ENCODE results near the gene EPB41L3.

EPB41L3 gene

GRCh38 chr18:5451871-5452270 is 91.9 kb downstream of the EPB41L3 start:
- no peak for DNase-seq (ENCODE audit: low spot score)

GRCh38 chr18:5451150-5451549 is 92.6 kb downstream of the EPB41L3 start:
- DNase-seq (ENCODE audit: low spot score) = no peak

- no peak for DNase-seq (ENCODE audit: low spot score)
Observed at GRCh38 chr18:5449858-5450509, 93.8 kb downstream of the EPB41L3 start.

GRCh38 chr18:5447442-5447841 is 96.4 kb downstream of the EPB41L3 start:
- no peak for DNase-seq (ENCODE audit: low spot score)

DNA sequence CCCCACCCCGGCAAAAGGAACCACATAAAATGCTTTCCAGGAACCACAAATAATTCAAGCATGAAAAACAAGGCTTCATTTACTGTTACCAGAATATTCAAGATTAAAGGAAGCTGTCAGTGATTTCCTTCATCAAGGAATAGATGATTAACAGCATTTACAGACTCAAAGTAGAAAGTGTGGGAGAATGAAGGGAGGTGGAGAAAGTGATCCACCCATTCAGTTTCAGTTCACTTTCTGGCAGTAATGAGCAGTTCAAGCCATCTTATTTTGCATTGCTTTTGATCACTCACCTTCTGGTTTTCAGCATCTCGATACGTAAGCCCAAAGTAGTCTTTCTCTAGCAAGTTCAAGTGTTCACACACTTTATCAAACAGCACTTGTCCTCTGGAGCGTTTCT is 99.0 kb downstream of the EPB41L3 start:
- DNase-seq (ENCODE audit: low spot score) = no peak

DNA sequence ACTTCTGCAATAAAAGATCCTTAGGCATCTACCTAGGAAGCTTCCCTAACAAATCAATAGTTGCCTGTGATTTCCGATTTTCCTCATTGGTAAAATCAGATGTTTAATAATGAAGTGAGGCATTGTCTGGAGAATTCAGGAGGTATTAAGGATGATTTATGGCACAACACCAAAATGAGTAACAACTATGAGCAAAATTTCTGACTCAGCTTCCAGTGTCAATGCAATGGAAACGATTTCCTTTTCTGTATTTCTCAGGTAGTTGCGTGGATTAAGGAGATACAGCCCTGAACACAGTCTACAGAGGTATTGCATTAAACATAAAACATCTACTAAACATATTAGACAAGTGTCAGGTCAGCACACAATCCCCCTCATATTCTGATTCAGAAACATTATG is 99.5 kb downstream of the EPB41L3 start:
- DNase-seq (ENCODE audit: low spot score) = no peak

DNA sequence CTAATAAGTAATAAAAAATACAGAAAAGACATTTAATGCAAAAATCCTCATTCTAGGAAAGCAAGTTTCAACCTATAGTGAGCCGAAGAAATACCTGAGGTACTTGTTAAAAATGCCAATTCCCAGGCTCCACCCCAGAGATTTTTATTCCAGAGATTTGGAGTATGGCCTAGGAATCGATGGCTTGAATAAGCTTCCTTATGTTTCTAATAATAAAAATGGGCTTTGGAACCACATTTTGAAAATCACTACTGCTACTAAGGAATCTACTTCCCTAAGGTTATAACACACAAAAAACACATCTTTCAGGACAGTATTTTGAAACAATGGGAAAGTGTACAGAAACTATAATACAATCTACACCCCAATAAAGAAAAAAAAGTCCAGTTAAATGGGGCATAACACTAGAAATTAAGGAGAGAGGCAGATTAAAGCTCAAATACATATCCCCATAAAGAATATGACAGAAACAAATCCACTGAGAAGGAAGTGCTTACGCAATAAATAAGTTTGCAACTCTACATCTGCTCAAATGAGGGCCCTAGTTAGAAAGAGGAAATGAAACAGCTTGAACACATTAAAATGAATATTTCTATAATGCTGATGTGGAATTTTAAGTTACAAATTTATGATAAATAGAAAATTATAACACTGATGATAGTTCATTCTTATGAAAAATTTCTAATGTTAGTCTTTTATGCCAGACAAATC is 103.7 kb downstream of the EPB41L3 start:
- DNase-seq (ENCODE audit: low spot score) = no peak

DNA sequence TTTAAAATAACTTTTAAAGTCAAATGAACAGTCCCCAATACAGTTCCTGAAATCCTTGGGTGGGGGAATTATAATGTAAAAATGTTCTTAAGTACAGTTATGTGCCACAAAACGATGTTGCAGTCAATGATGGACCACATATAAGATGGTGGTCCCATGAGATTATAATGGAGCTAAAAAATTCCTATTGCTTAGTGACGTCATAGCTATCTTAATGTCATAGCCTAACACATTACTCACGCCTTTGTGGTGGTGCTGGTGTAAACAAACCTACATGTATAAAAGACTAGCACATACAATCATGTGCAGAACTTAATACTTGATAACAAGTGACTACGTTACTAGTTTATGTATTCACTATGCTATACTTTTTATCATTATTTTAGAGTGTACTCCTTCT is 109.4 kb downstream of the EPB41L3 start:
- no peak for DNase-seq (ENCODE audit: low spot score)

DNA sequence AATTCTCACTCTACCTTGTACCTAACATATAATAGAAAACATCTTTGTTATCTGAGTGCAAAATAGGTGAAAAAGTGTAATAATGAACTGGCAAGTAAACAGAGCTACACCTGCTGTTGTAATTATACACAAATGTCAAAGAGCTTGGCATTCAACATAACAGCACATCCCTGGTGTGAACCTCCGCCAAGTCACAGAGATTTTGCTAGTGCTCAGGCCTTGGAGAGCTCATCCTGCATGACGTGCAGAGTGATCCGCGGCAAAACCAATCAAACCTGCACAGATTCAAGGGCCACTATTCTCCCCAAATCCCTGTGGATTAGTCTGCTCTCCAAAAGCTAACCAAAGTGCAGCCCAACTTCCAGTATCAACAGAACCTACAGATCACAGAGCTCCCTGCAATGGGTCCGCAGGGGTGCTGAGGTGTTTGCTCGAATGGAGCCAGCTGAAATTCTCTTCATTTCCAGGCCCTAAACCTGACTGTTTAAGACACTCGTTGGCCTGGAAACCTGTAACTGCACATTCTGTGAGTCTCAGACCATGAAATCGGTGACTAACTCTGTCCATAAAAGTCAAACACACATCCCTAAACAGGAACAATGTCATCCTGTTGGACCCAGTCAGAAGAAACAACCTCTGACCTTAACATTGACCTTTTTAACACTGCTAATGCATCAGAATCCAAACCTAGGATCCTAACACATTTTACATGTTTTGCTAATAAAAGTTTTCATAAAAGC is 111.8 kb downstream of the EPB41L3 start:
- no peak for DNase-seq (ENCODE audit: low spot score)

GRCh38 chr18:5430131-5430530 is 113.7 kb downstream of the EPB41L3 start:
- DNase-seq (ENCODE audit: low spot score) = no peak

- DNase-seq (ENCODE audit: low spot score) = no peak
Observed at GRCh38 chr18:5429681-5430080, 114.1 kb downstream of the EPB41L3 start.

DNA sequence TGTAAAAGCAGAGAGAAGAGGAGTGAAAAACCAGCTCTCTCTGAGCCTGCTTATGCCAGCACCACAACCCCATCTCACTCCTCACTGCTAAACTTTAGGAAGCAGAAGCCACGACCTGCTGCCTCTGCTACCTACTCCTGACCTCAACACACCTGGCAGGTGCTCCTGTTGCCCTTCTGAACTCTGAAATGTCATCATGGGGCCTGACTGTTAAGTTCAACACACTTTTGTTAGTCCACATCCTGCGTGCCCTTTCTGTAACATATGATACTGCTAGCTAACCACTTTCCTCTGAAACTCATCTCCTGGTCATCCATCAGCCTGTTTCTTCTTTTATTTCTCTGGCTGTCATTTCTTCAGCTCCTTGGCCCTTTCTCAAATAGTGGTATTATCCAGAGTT is 118.1 kb downstream of the EPB41L3 start:
- DNase-seq (ENCODE audit: low spot score) = no peak

GRCh38 chr18:5424903-5425664 is 118.7 kb downstream of the EPB41L3 start:
- no peak for DNase-seq (ENCODE audit: low spot score)

DNA sequence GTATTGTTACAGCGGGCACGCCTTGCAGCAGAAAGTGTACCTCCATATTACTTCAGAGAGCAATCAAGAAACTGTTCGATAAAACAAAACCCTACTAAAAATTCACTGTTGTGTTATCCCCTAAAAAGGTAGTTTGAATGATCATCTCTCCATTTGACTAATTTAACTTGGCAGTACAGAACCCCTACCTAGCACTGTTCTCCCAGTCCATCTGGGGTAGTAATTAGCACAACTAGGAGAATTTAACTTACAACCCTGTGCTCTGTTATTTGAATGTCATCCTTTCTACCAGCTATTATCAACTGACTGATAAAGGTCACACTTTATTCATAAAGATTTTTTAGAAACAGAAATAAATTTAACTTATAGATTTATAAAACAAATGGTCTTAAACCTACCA is 121.2 kb downstream of the EPB41L3 start:
- DNase-seq (ENCODE audit: low spot score) = no peak

GRCh38 chr18:5421981-5422380 is 121.8 kb downstream of the EPB41L3 start:
- no peak for DNase-seq (ENCODE audit: low spot score)

- no peak for DNase-seq (ENCODE audit: low spot score)
Observed at GRCh38 chr18:5420906-5421305, 122.9 kb downstream of the EPB41L3 start.

GRCh38 chr18:5419601-5420000 is 124.2 kb downstream of the EPB41L3 start:
- no peak for DNase-seq (ENCODE audit: low spot score)

DNA sequence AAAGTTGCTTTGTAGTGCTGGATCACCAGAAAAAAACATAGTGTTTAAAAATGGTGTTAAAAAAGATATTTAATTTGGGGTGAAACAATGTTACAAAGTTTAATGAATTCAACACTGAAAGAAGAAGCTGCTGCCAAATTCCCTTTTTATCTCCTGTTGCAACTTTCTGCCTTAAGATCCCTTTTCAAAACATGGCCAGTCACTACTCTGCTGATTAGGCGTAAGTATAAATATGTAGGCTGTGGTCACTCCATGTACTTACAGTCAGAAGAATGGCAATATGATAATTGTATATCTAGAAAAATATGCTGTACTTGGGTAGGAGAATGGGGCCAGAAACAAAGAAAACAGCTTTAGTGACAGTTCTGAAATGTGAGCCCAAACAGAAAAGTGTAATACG is 124.8 kb downstream of the EPB41L3 start:
- DNase-seq (ENCODE audit: low spot score) = no peak

GRCh38 chr18:5417342-5417741 is 126.5 kb downstream of the EPB41L3 start:
- no peak for DNase-seq (ENCODE audit: low spot score)

DNA sequence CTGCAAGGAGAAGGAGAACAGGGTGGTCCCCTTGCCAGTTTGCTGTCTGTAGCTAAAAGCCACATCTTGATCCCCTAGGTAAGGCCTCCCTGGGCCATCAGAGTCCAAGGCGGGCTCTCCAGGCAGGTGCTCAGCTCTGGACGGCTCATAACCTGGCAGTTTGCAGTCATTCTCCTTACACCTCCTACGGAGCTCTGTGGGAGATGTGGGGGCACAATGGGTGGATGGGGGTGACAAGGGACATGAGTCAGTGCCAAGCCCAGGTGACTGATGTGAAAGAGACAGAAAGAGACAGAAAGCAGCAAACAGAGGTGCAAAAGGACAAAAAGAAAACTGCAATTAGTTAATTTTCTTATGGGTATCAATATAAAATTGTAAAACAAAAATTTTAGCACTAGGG is 127.7 kb downstream of the EPB41L3 start:
- no peak for DNase-seq (ENCODE audit: low spot score)

- DNase-seq (ENCODE audit: low spot score) = no peak
Observed at GRCh38 chr18:5415665-5416064, 128.1 kb downstream of the EPB41L3 start.

DNA sequence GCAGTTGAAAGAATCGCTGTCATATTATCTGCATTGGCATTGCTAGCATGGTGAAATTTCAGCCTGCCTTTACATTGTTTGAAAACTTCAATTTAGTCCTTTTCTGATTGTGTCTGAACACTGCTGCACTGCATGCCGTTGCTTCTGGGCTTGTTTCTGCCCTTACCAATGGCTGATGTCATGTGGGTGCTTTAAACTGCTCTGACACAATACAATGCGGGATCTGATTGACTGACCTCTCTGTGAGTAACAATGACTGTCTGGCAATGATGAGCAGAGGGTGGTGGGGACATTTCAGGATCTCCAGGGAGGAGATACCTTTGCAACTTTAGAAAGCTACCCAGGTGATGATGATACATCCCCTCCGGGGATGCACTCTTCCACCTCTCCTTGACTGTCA is 128.8 kb downstream of the EPB41L3 start:
- no peak for DNase-seq (ENCODE audit: low spot score)

DNA sequence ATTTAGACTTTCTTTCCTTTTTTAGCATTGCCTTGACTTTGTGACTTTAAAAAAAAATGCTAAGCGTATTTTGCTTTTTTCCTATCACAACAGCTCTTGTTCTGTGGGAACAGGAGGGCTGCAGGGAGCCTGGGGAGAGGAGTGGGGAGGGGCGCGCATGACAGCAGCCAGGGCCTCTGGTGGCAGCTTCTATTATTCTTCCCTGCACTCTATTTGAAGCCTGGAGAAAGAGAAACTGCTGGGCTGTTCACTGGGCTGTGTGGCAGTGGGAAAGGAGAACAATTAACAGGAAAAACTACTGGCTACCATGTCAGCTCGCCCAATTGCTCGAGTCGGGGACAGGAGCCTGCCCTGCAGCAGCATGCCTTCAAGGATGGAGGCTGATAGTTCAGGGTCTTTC is 129.3 kb downstream of the EPB41L3 start:
- DNase-seq (ENCODE audit: low spot score) = no peak

All from AG08396 (cell line).